Hepatocyte (in vitro differentiated cells): ENCODE data around the gene NT5M.

Experiments used
- EZH2 ChIP-seq: fragments of 200-600 bp; sonication (generic); IDR thresholded peaks from 2 replicates; pipeline ENCODE4 v1.6.1; 2016; ENCODE audit warnings: antibody characterized with exemption, mild to moderate bottlenecking, borderline replicate concordance
- TF ChIP-seq, protein P1 (sequence below): fragments of 200-600 bp; sonication (generic); IDR thresholded peaks from 2 replicates; pipeline ENCODE4 v1.5.1; 2016; ENCODE audit warnings: antibody characterized with exemption, mild to moderate bottlenecking; ENCODE audit not compliant: poor library complexity

DNA sequence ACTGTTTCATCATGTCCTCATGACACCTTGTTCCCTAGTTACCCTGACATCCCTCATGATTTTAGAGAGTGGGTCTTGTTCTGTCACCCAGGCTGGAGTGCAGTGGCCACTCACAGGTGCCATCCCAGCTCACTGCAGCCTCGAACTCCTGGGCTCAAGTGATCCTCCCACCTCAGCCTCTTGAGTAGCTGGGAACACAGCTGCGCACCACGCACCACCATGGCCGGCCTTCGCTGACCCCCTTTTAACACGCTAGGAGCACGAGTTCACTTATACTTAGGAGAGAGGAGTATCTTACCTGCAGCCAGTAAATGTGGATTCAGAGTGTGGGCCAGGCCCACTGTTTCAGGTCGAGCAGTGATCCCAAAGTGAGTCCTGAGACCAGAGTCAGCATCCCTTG, 21.4 kb downstream of the NT5M start:
- TF ChIP-seq, protein P1, sequence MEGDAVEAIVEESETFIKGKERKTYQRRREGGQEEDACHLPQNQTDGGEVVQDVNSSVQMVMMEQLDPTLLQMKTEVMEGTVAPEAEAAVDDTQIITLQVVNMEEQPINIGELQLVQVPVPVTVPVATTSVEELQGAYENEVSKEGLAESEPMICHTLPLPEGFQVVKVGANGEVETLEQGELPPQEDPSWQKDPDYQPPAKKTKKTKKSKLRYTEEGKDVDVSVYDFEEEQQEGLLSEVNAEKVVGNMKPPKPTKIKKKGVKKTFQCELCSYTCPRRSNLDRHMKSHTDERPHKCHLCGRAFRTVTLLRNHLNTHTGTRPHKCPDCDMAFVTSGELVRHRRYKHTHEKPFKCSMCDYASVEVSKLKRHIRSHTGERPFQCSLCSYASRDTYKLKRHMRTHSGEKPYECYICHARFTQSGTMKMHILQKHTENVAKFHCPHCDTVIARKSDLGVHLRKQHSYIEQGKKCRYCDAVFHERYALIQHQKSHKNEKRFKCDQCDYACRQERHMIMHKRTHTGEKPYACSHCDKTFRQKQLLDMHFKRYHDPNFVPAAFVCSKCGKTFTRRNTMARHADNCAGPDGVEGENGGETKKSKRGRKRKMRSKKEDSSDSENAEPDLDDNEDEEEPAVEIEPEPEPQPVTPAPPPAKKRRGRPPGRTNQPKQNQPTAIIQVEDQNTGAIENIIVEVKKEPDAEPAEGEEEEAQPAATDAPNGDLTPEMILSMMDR, result no peak
- TF ChIP-seq EZH2, result no peak
